NOMO-1 treated with dmso at 0.1 percent for 144 hours (cell line): ENCODE data around the gene SIGLEC10.
"Not testable (repeated sequence)": the region's sequence is repeated elsewhere in the genome, so short reads cannot be mapped to it uniquely, and the experiment has no call there.

ENCODE experiments used
- DNase-seq: peaks from one replicate; lab custom pipeline; 2025; ENCODE audit not compliant: unreplicated experiment; lab: John Stamatoyannopoulos, UW

SIGLEC10 gene

DNA sequence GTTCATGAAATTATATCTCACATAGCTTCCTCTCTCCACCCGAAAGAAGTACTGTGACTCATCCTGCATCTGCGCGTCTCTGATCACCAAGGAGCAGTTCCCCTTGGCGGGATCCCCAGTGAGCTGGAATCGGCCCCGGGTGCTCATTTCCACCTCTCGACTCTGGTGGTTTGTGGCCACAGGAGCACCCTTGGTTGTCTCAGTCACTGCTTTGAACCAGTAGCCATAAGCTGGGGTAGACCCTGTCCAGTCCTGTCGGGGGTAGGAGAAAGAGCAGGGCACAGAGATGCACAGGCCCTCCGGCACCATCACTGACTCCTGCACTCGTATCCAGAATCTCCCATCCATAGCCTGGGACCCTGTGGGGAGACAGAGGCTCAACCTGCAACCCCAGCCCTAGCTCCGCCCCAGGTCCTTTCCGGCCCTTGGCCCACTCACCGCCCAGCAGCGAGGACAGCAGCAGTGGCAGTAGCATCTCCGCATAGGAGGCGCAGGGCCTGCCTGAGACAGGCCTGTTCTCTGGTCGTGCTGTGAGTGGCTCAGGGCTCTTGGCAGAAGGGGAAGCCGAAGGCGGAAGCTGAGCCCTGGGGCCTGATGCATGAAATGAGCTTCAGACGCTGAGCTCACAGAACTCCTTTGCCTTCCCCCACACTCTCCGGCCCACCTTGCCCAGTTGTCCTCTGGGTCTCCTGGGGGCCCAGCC lies at the start of gene SIGLEC10:
TSS of gene SIGLEC10 (minus strand) at position 536 of the 703 bp plus-strand sequence. CDS start at position 475, 61 bp downstream.
- DNase-seq, result peak; percentile 89

- DNase-seq, result no peak
Observed at GRCh38 chr19:51466723-51467122, 49.3 kb upstream of the SIGLEC10 start.

DNA sequence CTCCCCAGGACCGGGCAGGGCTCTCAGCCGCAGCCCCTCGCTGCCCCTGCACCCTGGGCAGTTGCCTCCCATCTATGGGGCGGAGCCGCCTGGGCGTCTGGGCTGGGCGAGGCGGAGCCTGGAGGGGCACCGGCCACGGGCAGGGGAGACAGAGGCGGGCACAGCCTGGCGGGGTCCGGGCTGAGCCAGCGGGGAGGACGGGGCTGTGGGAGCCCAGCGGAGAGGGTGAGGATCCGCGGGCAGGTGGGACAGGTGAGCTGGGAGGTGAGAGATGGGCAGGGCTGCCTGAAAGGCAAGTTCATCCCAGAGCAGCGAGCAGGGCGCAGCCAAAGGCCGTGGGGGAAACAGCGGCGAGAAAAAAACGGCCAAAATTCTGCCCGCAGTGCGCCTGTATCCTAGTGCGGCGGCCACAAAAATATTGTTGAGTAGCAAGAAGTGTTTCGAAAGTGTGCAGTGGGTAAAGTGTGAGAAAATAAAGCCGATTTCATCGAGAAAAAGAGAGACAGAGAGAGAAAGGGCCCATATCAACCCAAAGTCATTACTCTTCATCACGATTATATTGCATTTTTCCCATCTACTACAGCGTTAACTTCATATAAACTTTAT lies 46.6 kb upstream of the SIGLEC10 start:
- DNase-seq, result not testable (repeated sequence)

DNA sequence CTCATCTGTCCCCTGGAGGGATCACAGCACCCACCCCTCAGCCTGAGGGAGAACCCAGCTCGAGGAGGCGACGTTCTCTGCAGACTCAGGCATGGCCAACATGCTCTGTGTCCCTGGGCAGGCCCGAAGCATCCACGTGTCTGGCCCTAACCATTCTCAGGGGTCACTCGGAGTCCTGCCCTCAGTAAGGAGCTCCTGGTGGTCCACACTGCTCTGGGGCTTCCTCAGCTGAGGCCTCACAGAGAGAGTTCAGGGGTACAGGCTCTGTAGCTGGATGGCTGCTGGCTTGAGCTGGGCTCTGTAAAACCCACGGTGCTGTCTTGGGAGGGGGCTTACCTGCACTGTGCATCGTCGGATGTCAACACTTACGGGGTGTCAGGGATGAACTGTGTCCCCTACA lies 45.2 kb upstream of the SIGLEC10 start:
- DNase-seq, result no peak

GRCh38 chr19:51462276-51462675 lies 44.8 kb upstream of the SIGLEC10 start:
- no peak for DNase-seq

DNA sequence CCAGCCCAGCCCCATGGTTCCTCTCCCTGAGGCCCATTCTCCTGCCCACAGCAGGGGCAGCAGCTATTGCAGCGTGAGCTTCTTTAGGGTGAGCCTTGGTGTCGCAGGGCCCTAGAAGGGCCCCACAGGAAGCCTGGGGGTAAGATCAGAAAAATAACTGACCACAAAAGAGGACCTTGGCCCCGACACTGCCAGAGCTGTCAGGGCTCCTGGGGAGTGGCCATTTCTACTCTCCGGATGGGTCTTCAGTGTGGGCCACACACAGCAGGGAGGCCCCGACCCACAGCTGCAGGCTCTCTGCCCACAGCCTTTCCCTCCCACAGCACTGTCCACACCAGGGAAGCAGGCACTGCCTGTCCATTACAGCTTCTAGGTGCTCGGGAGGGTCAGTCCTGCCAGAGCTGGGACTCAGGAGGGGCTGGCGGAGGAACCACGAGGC lies 44.3 kb upstream of the SIGLEC10 start:
- DNase-seq, result peak; percentile 35

- peak; percentile 69 for DNase-seq
Observed at GRCh38 chr19:51460164-51460992, 42.9 kb upstream of the SIGLEC10 start.

- no peak for DNase-seq
Observed at GRCh38 chr19:51458899-51459505, 41.6 kb upstream of the SIGLEC10 start.

DNA sequence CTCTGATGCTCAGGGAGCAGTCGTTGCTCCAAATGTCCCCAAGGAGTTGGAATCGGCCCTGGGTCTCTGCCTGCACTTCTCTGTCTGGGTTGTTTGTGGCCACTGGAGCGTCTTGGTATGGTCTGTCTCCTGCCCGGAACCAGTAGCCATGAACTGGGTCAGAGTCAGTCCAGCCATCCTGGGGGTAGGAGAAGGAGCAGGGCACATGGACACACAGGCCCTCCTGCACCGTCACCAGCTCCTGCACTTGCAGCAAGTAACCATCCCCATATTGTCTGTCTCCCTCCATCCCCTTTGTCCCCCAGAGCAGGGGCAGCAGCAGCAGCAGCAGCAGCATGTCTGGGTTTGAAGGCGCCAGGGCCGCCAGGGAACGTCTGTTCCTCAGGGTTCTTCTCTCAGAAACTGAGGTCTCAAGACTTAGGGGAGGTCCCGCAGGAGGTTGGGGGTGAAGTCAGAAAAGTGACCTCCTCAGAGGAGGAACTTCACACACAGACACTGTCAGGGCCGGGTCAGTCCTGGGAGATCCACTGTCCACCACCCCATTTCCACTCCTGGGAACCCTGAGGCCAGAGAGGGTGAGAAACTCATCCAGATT lies 40.7 kb upstream of the SIGLEC10 start, which contains the start of gene SIGLEC8:
TSS of gene SIGLEC8 (minus strand) at position 404 of the 595 bp plus-strand sequence. CDS start at position 337, 67 bp downstream.
- no peak for DNase-seq

DNA sequence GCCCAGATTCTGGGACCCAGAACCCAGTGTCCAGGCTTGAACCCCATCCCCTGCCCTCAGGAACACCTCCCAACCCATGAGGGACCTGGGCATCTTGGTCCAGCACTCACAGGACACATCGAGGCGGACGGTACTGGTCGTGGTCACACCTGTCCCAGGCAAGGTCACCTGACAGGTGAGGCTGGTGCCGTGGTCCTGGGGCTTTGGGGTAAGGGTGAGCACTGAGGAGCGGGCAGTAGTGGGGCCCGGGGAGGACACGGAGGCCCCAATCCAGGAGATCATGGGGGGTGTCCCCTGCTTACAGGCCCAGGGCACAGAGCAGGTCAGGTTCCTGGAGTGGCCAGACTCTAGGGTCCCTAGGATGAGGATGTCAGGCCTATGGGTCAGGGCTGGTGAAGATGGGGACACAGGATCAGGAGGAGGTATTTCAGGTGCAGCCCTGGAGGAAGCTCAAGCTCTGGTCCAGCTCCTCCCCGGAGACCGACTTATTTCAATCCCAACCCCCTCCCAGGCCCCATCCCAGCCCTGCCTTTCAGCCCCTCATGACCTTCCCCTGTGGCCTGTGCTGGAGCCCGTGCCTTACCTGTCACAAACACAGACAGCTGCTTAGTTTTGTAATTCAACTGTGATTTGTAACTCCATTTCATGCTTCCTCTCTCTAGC lies 40.0 kb upstream of the SIGLEC10 start:
- no peak for DNase-seq

GRCh38 chr19:51456541-51457290 lies 39.3 kb upstream of the SIGLEC10 start:
- DNase-seq, result no peak

DNA sequence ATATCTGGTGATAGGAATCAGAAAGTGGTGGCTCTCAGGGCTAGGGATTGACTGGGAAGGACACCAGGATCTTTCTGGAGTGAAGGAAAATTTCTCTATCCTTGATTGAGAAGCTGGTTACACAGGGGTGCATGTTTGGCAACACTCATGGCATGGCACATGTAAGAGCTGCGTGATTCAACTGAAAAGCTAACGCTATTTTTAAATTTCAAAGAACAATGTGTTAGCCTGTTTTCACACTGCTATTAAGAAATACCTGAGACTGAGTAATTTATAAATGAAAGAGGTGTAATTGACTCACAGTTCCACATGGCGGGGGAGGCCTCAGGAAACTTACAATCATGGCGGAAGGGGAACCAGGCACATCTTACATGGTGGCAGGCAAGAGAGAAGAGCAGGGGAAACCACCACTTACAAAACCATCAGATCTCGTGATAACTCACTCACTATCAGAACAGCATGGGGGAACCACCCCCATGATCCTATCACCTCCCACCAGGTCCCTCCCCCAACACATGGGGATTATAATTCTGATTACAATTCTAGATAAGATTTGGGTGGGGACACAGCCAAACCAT lies 33.4 kb upstream of the SIGLEC10 start:
- DNase-seq, result no peak

DNA sequence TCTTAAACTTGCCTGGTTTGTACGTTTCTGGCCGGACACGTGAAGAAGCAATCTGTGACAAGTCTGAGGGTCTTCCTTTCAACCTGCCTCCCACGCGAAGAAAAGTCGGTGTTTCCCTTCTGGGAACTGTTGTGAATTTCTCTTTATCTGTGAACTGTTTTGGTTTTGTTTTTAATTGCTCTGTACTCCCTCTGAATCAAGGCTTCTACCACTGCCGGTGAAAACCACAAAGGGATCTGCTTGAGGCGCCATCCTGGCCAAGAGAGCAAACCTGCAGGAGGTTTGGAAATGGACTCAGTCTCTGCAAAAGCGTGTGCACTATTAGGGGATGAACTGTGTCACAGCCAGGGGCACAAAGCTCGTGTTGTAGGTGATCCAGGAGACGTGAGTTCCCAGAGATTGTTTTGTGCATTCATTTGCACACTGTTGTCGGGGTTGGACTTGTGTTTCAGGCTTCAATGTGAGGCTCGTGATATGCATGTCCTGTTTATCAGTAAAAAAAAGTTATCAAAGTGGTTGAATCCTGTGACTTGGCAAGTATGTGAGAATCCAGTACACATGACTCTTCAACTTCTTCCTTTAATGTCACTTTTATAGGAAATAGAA lies 31.1 kb upstream of the SIGLEC10 start:
- DNase-seq, result no peak

DNA sequence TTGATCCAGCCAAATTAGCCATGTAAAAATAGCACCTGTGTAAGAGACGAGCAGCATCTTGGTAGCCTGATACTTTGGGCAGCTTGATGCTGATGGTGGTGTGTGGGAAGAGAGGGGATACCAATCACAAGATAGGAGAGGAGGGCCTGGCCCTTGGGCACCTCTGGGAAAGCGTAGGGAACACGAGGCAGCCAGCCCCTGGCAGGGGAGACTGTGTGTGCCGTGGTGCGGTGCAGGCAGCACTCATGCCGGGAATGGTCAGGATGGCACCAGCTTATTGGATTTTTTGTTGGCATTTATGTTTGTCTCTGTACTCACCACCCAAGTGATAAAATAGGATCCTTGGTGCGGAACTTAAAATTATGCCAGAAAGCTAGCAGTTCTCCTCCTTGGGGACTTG lies 30.6 kb upstream of the SIGLEC10 start:
- DNase-seq, result no peak

- not testable (repeated sequence) for DNase-seq
Observed at GRCh38 chr19:51447510-51447909, 30.1 kb upstream of the SIGLEC10 start.

DNA sequence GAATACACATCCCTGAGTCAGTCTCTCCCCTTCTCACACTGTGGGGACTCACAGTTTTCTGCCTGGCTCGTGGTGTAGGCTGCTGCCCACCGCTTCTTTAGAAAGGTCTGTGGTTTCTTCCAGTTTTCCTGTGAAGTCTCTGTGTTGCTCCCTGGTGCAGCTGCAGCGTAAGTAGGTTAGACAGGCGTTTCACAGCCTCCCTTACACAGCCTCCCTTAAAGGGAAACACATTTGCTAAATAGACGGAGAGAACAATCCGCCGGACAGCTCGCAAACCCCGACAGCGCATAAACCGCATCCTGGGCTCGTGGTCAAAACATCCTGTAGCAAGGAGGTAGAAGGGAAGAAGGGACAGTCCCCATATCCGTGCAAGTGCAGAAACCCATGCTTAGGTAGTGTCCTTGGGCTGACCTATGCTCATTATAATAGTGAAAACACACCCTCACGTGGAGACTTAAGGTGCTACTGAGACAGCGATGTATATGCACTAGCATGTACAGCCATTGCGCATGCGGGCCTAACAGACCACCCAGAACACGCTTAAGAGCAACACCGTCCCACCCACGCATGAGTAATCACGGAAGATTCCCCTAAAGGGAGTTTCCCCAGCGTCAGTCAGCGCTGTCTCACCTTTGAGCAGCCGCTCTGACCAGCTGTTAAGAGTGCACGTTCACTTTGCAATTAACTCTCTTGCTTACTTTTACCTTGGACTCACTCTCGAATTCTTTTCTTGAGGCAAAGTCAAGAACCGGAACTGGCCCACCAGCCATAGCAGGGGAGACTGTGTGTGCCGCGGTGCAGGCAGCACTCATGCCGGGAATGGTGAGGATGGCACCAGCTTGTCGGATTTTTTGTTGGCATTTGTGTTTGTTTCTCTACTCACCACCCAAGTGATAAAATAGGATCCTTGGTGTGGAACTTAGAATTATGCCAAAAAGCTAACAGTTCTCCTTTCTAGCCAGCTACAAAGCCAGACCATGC lies 24.3 kb upstream of the SIGLEC10 start:
- no peak for DNase-seq

DNA sequence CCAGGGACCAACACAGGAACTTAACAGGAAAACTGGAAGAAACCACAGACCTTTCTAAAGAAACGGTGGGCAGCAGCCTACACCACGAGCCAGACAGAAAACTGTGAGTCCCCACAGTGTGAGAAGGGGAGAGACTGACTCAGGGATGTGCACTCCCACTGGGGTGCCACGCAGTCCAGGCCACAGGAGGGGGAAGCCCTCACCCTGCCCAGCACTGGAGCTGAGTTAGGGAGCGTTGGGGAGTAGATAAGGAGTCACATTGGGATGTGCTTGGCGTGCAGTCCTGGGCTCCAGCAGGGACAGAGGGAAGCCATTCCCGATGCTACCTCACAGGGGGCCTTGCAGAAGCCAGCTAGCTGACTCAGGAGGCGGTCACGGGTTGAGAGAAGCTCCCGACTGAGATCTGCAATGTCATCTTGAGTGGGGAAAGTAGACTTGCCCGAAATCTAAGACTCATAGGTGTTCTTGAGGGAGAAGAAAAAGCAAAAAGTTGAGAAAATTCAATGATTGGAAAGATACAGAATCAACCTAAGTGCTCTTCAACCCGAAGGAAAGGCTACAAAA lies 23.5 kb upstream of the SIGLEC10 start:
- no peak for DNase-seq
